HG03025 (cell line): ENCODE results near the gene FBXW12.

Experiments
- ATAC-seq: cut with Tn5 transposase; IDR thresholded peaks from one replicate; pipeline ENCODE4 v1.9.1; 2021; ENCODE audit warnings: mild to moderate bottlenecking, moderate library complexity; ENCODE audit not compliant: unreplicated experiment, low FRiP score

The FBXW12 gene

DNA sequence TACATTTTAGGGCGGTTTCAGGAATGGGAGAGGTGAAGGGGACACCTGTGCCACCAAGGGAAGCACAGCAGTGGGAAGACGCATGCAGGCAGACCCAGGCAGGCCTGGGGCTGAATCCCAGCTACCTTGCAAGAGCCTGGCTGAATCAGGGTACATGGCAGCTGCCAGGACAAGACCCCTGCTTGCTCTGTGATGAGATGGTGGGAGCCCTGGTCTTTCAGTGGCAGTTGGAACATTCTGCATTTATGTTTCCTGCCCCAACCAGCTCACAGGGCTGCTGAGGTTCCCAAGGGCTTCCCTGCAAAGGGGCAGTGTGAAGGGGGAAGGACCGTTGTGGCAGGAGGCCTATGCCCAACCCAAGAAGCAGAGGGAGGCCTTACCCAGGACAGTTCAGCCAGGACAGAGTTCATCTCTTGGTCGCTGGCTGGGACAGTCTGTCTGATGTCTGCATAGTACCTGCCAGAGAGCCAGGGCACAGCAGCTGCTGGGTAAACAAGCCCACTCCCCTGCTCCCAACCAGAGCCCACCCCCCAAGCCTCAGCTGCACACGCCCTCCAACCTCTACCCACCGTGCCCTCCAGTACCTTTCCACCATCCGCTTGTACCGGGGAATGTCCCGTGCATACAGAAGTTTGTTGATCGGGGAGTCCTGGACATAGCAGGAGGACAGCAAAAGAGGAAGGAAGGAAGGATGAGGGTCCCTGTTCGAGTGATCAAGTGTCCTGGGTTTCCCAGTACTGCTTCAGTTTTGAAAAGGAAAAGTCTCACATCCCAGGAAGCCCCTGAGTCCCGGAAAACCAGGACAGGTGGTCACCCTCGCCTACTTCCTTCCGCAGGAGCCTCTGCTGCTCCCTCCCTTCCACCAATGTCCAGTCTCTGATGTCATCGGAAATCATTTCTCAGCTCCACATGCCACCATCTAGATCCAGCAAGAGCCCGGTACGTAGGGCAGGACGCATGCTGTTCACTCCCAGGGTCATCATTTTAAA is 34.7 kb downstream of the FBXW12 start:
- ATAC-seq, result no peak

DNA sequence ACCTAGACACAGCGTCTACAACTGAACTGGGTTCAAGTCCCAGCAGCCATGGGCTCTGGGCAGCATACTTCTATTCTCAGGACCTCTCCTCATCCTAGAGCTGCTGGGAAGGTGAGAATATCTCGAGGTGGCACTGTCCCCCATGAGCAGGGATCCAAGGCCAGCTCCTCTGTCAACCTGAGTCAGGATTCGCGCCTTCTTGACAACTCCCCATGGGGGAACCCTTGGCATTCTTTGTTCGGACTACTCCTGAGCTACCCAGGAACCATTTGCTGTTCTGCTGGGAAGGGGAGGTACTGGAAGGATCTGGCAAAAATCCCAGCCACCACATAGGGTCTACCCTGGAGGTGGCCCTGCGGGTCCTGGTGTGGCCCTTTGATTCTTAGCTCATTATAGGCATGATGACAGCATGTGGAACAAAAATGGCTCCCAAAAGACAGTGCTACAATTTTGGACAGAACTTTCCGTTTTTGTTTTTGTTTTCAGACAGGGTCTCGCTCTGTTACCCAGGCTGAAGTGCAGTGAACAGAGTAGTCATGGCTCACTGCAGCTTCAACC is 35.6 kb downstream of the FBXW12 start:
- ATAC-seq, result no peak

DNA sequence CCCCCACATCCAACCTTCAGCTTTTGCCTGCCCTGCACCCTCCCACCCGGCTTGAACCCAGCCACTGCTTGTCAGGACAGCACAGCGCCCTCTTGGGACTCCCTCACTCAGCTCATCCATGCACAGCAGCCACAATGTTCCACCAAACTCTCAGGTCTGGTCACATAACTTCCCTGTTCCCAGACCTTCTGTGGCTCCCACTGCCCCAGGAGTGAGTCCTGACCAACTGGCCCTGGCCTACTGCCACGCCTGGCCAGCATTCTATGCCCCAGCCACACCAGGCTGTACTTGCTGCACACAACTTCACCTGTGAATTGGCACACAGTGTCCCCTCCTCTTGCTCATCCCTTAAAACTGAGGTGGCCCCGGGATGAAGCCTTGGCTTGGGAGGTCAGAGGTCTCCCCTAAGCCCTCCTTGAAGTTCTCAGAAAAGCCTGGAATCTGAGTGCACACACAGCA is 36.8 kb downstream of the FBXW12 start:
- ATAC-seq, result no peak

DNA sequence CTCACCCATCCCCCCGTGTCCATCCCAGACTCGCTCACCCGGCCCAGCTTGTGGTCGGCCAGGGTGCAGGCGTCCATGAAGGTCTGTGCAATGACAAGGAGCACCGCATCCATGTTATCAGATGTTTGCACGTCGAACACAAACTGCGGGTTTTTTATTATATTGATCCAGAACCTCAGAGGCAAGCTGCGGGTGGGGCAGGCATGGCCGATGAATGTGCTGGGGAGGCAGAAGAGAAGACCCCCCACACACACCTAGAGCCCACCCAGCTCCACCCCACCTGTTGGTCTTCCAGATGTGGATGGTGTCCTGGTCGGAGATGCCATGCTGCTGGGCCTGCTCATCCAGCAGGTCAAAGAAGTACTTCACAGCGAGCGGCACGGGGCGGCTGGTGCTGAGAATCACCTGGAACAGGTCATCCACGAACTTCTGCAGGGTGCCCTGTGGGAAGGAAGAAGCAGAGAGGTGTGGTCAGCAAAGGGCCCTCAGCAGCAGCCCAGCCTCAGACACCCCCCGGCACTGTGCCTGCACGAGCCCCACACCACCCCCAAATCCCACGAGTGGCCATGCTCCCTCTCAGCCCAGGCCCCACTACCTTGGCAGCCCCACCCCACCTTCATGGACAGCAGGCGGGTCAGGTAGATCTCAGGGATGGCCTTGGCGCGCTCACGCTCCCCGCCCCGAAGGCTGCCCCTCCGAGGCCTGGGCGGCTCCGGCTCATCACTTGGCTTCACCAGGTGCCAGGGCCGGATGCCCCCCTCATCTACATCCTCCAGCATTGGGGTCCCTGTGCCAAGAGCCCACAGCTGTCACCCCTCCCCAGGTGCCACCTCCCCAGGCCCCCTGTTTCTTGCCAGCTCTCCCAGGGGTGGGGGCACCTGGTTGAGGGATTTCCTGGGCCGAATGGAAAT is 37.5 kb downstream of the FBXW12 start:
- ATAC-seq, result no peak

DNA sequence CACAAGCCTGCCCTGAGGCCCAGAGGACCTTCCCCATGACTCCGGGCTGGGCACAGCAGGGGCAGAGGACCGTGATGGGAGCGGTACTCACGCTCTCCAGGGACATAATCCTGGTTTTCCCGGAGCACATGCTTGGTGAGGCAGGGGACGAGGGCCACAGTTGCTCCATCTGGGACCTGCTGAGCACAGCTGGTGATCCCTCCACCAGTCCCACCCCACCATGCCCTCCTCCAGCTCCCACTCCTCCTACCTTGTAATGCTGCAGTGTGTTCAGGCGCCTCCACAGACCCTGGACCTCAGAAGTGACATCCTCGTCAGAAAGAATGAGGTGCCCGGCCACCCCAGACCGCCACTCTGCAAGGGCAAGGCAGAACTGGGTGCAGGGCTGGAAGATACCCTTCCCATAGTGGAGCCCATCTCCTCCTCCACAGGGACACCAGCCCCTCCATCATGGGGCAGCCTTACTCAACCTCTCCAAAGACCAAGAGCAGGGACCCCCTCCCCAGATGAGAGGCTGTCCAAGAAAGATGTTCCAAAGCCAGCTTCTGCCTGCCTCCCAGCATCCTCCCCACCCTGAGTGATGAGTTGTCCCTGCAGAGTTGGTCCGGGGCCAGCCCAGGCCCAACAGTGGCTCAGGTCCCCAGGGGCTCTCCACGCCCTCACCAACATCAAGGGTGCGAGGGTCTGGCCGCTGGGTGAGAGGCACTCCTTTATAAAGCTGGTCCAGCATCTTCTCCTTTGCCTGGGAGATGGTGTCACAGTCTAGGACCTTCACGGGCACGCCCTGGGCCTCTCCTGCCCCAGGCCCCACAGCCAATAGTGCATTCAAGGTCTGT is 38.4 kb downstream of the FBXW12 start:
- no peak for ATAC-seq

DNA sequence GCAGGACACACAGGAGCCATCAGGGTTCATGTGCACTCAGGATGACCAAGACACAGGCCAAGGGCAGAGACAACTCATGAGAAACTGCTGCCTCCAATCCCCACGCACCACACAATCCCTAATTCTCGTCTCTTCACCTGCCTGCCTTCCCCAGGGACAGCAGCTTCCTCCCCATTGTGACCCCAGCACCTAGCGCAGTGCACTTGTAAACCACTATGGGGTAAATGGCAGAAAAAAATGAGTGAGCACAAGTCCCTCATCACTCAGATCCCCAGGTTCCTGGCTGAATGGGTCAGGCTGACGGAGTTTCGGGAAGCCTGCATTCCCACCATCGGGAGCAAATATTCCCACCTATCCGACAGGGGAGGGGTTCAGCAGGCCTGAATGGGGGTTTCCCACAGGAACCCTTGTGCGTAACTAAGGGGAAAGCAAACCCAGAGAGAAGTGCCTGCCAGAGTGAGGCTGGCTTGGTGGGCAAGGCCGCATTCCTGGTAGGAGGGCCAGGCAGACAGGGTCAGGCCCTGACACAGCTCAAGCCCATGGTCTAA is 39.1 kb downstream of the FBXW12 start:
- no peak for ATAC-seq

DNA sequence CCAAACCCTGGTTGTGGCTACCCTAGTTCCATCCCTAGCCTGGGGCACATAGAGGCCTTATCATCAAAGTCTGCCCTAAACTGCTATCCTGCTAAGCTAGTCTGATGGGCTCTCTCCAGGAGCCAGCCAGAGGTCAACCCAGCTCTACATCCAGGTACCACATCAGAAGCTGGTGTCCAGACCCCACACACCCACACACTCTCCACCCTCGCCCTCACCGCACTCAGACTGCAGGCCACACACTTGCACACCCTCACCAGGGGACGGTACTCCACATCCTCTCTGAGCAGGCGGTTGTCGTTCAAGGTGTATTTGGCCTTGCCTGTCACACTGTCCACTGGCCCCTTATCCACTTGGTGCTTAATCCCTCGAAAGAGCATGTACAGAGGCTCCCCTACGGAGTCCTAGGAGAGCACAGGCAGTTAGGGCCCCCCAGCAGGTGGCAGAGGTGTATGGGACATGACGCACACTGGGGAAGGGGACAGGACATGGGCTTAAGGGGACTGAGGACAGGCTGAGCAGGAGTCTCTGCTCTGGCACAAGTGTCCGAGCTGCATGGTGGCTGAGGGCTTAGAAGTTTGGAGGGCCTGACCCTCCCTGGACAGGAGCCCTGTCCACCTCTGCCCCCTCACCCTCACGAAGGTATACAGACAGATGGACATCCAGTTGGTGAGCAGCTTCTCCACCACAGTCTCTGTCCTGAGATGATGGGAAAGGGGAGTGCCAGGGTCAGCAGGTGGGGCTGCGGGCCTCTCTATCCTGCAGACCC is 39.8 kb downstream of the FBXW12 start:
- ATAC-seq, result no peak

DNA sequence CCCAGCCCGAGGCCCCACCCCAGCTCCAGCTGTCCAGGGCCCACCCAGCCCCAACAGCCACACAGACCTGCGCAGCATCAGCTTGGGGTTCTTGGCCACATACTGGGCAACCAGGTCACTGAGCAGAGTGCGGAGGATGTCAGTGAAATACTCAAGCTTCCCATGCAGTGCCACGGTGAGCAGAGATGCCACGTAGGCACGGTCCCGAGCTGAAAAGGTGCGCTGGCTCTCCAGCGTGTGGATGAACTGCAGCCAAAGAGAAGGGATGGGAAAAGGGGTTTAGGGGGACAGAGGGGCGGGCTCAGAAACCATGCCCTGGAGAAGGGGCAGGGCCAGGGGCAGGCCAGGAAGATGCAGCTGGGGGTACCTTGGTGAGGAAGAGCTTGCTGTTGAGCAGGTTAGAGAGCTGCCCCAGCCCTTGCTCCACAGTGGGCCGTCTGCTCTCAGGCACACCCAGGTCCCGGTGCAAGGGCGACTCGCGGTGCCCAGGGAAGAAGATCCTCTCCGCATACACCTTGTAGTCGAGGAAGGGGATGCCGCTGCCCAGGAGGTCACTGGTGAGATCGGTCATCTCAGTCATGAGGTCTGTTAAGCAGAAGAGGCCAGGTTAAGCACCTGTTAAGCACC is 40.5 kb downstream of the FBXW12 start:
- ATAC-seq, result no peak

DNA sequence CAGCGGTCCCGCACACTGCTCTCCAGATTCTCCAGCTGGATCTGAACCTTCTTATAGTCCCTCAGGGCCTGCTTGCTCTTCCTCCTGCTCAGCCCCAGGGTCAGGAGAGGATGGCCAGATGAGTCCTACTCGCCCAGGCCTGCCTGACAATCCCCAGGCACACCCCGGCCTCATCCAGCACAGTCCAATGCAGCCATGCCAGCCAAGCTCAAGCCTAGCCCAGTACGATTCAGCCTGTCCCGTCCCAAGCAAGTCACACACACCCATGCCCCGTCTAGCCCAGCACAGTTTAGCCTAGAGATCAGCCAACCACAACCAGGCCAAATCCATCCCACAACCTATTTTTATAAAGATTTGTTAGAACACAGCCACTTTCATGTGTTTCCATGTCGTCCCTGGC is 41.1 kb downstream of the FBXW12 start:
- ATAC-seq, result no peak

DNA sequence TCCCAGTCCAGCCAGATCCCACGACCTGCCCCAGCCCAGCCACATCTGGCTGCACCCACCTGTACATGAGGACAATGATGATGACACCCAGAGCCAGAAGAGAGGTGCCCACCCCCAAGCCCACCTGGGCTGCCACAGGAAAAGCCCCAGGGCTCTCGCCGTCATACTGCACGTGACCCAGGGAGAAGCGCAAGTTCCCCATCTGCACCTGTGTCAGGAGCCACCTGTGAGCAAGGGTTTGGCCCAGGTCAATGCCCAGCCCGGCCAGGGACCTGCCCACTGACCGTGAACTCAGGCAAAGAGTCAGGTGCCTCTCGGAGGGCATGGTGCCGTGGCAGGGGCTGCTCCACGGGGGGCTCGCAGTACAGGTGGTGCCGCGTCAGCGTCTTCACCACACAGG is 41.6 kb downstream of the FBXW12 start:
- no peak for ATAC-seq

DNA sequence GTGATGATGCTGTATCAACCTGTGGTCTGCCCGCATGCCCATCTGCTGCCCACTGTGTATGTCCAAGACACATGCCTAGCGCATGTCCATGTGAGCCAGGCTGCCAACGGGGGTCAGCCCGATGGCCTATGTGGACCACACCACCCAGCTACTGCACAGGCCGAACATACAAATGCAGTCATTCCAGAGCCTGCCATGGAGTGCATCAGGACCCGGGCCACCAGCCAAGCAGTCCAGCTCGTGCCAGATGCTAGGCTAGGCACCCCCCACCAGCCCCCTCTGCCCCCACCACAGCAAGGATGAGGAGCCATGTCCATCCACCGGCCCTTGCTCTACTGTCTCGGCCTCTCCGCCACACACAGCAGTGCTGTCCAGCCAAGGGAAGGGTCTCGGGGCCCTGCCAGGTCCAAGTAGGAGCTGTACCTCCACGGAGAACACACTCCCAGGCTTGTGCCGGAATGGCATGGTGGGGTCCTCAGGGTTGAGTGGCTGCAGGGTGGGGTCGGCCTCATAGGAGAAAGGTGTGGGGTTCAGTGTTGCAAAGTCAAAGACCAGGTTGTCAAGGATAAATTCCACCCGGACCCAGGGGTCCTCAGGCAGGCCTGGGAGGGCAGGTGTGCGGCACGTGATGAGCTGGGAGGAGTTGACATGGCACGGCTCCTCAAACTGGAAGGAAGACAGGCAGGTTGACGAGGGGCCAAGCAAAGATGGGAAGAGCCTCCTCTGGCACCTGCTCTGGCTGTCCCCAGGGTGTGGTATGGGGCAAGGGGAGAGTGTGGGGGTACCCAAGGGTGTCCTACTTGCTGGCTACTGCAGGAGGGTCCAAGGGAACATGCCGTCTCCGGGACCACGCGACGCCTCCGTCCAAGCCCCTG is 42.6 kb downstream of the FBXW12 start:
- no peak for ATAC-seq

DNA sequence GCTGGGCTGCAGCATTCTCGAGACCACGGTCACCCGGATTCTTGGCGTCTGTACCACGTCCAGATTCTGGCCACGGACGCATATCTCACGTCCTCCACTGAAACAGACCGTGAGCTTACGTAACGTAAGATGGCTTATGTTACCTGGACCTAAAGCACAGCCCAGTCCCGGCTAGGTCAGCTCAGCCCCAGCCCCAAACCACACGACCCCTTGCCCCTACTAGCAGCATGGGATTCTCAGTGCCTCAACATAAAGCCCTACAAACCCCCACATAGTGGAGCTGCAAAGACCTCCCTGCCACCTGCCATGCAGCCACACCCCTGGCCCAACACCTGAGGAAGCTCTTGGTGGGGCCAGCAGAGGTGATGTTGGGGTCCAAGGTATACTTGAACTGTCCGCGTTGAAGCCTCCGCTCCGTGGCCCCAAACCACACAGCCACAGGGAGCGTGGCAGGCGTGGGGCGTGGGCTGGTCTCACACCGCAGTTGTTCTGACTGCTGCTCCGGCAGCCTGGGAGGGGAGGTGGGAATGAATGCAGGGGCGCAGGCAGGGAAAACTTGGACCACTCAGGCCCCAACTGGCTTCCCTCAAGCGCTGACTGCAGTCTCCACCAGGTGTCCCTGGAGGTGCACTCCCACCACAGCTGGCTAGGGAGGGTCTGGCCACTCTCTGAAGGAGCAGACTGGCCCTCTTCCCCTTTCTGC is 43.4 kb downstream of the FBXW12 start:
- ATAC-seq, result no peak

DNA sequence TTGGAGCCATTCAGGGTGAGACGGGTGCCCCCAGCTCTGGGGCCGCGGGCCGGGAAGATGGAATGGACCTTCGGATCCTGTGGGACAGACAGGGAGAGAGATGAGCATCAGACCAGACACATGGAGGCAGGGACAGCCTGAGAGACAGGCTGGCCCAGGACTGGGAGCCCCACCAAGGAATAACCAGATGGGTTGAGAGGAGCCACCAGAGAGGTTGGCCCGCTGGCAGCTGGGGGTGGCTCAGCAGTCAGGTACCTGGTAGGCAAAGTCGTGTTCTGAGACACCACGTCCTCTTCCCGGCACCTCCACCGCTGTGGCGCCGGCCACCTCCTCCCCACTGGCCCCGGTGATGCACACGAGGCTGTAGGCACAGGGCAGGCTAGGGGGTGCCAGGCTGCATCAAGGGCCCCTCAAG is 44.1 kb downstream of the FBXW12 start:
- ATAC-seq, result no peak

DNA sequence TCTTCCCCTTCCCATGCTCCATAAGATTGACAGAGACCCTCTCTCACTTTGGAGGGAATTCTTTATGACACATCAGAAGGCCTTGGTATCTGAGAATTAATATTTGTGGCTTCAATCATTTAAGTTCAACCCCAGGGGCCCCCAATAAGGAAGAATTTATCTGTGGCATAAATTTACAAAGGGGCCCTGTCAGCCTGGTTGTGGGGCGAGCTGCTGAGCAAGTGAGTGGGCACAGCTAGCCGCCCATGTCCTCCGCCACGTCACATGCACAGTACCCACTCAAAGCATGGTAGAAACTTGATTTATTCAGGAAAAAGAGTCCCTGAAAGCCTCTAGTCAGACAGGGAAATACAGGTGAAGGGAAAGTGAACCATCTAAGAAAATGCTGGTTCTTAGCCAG is 44.5 kb downstream of the FBXW12 start:
- ATAC-seq, result no peak

DNA sequence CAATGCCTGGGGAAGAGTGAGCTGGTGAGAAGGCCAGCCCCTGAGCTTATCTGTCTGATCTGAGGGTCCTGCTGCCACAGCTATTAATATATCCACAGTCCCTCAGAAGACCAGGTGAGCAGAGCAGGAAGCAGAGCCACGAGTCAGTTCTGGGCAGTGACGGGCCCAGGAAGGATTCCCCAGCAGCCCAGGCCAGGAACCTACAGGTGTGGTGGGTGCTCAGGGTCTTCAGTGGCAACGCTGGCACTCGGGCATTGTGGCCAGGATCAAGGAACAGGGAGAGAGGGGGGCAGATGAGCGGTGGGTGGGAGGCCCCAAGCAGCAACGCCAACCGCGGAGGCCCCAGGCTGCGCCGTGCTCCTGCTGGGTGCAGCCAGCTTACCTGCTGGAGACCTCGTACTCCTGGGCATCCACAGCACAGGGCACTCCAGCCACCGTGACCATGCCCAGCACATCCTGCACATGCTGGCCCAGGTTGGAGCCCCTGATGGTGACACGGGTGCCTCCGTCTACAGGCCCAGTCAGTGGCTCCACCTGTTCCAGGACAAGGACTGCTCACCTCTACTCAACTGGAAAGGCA is 45.6 kb downstream of the FBXW12 start:
- no peak for ATAC-seq

DNA sequence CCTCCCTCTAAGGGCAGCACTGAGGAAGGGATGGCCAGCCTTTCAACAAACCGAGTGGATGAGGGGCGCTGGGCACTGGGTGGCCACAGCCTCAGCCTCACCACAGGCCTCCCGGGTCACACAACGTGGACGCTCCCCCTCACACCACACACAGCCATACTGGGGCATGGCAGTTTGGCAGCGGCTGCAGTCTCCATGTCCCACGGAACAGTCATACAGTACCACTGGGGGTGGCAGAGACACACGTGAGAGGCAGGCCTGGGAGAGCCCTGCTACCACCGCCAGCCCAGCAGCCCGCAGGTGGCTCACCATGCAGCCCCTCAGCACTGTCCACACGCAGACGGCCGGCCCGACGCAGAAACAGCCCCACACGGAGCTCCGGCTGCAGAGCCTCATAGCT is 46.1 kb downstream of the FBXW12 start:
- ATAC-seq, result no peak

DNA sequence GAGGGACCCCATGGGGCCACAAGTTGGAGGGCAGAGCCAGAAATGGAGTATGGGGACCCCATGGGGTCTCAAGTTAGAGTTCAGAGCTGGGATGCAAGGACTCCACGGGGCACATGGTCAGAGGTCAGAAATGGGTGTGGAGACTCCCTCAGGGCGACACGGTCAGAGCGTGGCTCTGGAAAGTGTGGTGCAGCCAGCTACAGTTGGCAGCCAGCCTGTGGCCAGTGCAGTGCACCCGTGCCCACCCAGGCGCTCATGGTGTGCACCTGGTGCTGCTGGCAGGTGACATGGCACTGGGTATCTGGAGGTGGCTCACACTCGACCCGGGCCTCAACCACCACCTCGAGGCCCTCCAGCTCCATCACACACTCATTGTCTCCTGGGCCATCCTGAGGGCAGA is 46.6 kb downstream of the FBXW12 start:
- no peak for ATAC-seq
